Measurements from ENCODE around the gene DAB2IP. TPM values are rescaled to one million over a fixed set of nuclear protein-coding genes. Genes with fewer than 3 reads are reported as not detected.
A peak's percentile ranks its signal among the peaks of the same experiment; 100 is the strongest.

The DAB2IP gene
- total RNA-seq, 1 experiment from 2014 or later: 19.1 TPM

DNA sequence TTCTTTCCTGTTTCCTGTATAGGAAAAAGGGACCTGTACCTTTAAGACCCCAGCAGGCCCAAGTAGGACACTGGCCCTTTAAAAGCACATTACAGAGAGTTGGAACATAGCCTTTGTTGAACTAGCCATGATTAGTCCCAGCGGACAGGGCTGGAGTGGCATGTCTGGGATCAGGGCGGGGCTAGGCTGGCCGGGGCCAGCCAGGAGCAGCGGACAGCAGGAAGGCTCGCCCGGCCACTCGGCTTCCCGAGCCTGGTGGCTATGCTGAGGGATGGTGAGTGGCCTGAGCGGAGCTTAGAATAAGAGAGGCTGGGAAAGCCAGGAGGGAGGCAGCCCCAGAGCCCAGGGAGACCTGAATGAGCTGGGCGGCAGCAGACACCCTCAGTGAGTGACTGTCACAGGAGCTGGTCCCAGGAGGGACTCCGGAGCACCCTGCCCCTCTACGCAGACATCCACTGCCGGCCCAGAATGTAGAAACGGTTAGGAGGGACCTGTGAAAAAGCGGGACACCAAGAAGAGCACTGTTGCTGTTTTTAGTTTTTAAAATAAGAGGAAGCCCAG, 92.1 kb downstream of the DAB2IP start:
- DNase-seq (ENCODE audit: low spot score): peak; percentile 87

DNA sequence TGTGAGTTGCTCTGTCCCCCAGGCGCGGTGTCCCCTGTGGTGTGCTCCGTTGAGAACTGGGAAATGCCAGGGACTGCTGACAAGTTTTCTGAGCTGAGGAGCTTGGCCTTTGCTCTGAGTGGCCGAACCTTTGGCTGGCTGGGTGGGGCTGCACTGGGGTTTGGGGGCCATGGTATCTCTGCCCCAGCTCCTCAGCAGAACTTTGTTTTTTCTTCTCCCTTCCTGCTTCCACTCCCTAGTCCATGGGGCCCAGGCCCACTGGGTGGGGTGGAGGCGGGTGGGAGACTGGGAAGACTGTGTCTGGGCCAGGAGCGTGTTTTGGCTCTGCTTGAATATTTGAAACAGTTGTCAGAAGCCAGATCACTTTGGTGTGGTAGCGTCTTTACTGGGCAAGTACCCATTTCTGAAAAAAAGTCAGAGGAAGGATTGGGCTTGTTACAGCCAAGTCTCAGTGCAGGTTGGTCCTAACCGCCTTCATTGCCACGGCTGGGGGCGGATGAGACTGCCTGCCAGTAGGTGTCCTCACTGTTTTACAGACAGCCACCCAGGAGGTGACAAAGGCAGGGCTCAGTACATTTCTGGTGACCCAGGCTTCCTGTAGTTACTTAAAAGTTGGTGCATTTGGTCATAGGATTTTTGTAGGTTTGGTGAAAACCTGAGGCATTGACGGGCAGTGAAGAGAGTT, 92.7 kb downstream of the DAB2IP start:
- DNase-seq (ENCODE audit: low spot score): peak; percentile 60

- peak; percentile 53 for DNase-seq (ENCODE audit: low spot score)
Observed at GRCh38 chr9:121744687-121745395, 93.4 kb downstream of the DAB2IP start.

DNA sequence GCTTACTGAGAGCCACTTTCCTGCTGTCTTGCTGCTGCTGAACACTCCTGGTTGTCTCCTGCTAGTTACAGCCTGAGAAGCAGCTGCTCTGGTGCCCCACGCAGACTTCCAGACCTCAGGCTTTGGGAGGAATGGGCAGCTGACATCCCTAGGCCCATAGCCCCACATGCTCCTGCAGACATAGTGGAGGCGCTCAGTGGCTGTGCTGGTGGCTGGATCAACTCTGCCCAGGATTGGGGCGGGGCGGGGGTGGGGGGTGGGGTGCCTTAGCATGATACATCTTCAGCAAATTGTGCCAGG, 93.9 kb downstream of the DAB2IP start:
- no peak for DNase-seq (ENCODE audit: low spot score)

DNA sequence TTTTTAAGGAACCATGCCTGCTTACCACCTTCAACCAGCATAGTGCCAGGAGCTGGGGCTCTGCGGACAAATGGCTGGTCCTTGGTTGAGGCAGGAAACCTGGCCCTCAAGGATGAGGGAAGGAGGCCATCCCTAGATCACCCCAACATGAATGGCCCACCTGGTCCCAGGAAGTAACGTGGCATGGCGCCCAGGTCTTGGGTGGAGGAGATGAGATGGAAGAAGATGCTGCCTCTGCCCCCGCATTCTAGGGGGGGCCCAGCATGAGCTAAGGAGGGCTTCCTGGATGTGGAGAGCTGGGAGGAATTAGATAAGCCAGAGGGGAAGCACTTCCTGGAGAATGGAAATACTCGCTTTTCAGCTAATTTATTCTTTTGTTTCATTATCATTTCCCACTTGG, 95.0 kb downstream of the DAB2IP start:
- DNase-seq (ENCODE audit: low spot score): no peak

DNA sequence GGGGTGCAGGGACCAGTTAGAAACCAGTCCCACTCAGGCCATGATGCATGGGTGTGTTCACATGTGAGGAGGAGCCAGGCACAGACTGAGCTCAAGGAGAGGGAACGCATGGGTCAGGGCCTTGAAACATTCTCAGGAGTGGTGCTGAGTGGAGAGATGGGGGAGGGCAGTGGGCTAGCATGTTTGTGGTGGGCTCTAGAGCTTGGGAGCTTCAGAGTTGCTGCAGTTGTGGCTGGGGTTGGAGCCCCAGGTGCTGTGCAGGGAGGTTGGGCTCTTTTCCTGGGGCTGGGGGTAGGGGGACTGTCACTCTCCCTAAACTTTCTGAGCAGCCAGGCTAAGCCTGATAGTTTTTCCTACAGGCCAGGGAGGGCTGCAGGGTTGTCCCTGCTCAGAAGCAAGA, 95.4 kb downstream of the DAB2IP start:
- no peak for DNase-seq (ENCODE audit: low spot score)

DNA sequence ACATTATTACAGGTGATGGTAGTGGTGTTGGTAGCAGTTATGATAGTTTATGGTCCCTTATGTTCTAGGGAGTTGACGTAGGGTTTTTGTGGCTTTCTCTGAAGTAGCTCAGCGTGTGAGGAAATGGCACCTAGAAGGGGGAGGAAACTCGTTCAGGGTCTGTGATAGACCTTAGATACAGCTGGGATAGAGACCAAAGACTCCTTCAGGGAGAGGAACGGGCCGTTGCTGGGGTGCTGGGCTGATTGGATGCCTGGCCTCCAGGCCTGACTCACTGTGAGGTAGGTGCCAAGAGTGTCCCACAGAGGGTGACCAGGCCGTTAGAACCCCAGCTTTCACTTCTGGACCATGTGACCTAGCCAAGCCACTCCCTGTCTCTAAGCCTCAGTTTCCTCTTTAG, 96.6 kb downstream of the DAB2IP start:
- DNase-seq (ENCODE audit: low spot score): no peak

DNA sequence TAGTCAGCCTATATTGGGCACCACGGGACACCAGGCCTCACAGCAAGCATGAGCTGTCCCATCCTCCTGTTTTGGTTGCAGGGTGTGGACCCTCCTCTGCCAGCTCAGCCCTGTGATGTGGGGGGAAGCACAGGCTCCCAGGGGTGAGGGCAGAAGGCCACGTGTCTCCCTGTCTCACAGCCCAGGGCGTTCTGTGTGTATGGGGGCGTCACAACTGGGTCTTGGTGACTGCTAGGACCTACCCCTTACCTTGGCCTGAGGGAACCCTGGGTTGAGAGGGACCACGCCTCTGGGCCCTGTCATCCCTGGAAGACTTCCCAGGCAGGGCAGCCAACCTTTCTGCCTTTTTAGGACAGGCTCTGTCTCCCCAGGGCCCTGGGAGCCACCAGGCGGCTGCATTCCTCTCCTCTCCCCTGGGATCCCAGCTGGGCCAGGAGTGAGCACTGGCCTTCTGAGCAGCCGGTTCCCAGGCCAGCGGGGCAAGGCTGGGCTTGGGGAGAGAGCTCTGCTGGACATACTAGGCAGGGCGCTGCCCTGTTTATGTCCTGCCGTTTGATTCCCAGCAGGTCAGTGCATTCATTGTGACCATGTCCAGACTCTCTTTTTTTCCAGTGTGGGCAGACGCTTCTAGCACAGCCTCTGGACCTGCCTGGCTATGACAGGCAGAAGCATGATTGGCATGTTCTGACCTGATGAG, 97.4 kb downstream of the DAB2IP start:
- DNase-seq (ENCODE audit: low spot score): peak; percentile 58

DNA sequence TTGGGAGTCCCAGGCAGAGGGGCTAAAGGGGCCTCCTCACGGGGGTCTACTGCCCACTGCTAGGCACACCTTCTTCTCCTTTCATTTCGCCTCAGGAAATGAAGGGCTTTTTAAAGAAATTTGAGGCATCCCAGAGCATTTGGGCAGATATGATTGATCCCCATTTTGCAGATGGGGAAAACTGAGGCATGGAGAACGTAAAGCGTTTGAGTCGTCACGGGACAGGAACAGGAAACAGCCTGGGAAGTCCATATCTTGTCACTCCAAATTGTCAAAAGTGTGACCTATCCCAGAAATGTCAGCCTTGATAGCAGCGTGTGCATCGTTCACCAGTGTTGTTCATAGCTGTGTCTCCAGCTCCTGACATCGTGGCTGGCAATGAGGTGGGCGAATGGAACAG, 98.2 kb downstream of the DAB2IP start:
- DNase-seq (ENCODE audit: low spot score): no peak

GRCh38 chr9:121750259-121750714, 98.9 kb downstream of the DAB2IP start:
- DNase-seq (ENCODE audit: low spot score): no peak

- DNase-seq (ENCODE audit: low spot score): no peak
Observed at GRCh38 chr9:121750715-121751623, 99.5 kb downstream of the DAB2IP start.

- no peak for DNase-seq (ENCODE audit: low spot score)
Observed at GRCh38 chr9:121751686-121752445, 100.4 kb downstream of the DAB2IP start.

- DNase-seq (ENCODE audit: low spot score): no peak
Observed at GRCh38 chr9:121752929-121753328, 101.5 kb downstream of the DAB2IP start.

DNA sequence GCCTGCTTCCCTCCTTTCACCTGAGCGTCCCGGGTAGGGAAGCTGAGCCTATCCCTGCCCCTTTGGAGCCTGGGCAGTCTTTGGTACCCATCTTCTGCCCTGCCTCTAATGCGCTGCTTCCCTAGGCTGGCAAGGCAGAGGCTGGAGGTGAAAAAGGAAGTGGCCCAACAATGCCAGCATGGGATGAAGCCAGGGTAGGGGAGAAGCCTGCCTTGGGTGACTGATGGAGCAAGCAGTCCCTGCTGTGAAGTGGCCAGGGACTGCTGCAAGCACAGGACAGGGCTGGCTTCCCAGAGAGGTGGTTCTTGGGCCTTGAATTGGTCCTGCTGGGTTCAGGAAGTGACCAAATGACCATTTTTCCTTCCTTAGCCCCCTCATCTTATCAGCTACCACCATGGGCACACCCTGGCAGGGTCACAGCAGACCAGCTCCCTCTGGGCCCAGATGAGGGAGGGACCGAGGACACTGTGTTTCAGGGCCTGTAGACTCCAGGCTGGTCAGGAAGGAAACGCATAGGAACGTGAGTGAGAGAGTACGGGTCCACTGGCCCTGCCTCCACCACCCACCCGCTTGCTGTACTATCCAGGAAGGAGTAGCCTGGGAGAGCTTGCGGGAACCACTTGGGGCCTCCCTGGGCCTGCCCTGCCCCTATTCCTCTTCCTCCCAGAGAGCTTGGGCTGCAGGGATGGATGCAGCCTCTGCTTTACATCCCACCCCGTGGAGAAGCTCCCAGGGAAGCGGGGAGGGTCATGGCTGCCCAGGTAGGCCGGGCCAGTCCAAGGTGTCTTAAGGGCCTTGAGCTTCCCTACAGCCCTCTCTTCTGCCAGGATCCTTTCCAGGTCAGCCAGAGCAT, 102.6 kb downstream of the DAB2IP start:
- DNase-seq (ENCODE audit: low spot score): no peak

- no peak for DNase-seq (ENCODE audit: low spot score)
Observed at GRCh38 chr9:121754655-121755436, 103.4 kb downstream of the DAB2IP start.

DNA sequence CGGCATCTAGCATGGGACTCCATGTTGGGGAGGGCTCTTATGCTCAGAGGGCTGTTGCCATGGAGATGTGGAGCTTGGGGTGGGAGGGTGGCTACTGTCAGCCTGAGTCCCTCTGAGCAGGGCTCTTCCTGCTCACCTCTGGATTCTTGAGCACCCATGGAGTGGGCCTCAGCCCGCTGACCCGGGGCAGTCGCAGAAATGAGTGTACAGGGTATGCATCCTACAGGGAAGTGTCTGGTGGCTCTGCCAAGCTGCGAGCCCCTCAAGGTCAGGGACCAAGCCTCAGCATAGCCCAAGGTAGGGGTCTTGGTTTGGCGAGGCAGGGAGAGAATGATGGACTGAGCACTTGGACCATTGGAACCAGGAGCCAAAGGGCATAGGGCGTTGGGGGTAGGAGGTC, 104.1 kb downstream of the DAB2IP start:
- no peak for DNase-seq (ENCODE audit: low spot score)

DNA sequence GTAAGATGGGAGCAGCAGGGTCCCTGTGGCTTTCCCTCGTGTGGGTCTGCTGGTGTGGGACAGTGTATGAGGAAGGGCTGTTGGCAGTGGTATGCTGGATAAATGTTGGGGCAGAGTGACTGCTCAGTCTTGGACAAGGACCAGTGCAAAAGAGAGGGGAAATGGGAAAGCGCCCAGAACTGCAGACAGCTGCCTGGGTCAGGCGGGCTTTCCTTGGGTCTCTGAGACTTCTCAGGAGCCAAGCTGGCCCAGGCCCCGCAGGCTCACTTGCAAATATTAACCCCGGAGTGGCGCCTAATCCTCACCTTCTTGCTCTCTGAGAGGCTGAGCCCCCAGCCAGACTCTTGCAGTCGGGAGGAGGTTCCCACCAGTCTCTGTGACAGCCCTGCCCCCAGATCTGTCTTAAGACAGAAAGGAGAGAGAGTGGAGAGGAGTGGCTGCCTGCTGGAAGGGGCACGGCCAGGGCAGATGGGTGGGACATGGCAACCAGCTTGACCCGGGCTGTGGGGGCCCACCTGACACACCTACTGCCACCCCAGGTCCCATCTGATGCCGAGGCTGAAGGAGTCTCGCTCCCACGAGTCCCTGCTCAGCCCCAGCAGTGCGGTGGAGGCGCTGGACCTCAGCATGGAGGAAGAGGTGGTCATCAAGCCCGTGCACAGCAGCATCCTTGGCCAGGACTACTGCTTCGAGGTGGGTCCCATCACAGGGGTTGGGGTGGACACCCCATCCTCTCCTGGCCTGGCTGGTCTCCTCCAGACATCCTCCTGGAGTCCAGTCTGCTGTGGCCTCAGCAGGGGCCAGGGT, 105.2 kb downstream of the DAB2IP start:
- no peak for DNase-seq (ENCODE audit: low spot score)

DNA sequence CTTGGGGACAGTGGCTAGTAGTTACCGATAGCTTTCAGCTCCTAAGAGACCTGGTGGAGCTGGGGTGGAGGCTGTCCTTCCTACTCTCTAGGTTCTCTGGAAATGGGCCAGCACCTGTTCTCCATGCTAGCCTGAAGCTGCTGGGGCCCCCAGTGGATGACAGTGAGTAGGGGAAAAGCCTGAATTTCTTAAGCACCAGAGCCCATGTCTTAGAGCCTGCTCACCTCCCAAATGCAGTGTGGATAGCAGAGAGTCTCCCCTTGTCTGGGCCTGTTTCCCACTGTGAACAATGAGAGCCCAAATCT, 105.8 kb downstream of the DAB2IP start:
- no peak for DNase-seq (ENCODE audit: low spot score)
